Tibial nerve (tissue), 4 donors: ENCODE results near the gene TM2D3. TPM values are rescaled to one million over a fixed set of nuclear protein-coding genes. Genes with fewer than 3 reads are reported as not detected.
"Not testable (repeated sequence)": the region's sequence is repeated elsewhere in the genome, so short reads cannot be mapped to it uniquely, and the experiment has no call there.

Source experiments
- DNase-seq, 2 donors: peaks; one replicate each; pipeline ENCODE4 v3.0.0-alpha.2; 2019; ENCODE audit warnings: low spot score in 2 of 2
- H3K27ac ChIP-seq, 4 donors: fragments of 200-600 bp; sonication (generic) in 3 of 4; one replicate each; pipeline ENCODE4 v1.5.1; 2017 to 2019; ENCODE audit warnings: mild to moderate bottlenecking in 1 of 4
- H3K27me3 ChIP-seq, 2 donors: fragments of 200-600 bp; sonication (generic) in 1 of 2; one replicate each; pipeline versions ENCODE4 v1.5.1 to v1.6.0; 2017 to 2019
- H3K36me3 ChIP-seq, 3 donors: fragments of 200-600 bp; sonication (generic); one replicate each; pipeline ENCODE4 v1.5.1; 2018 to 2019
- H3K4me1 ChIP-seq, 4 donors: fragments of 200-600 bp; sonication (generic) in 3 of 4; one replicate each; pipeline ENCODE4 v1.5.1; 2017 to 2019
- H3K4me3 ChIP-seq, 4 donors: fragments of 200-600 bp; sonication (generic) in 3 of 4; one replicate each; pipeline ENCODE4 v1.5.1; 2017 to 2019; ENCODE audit warnings: mild to moderate bottlenecking in 1 of 4, moderate library complexity in 1 of 4
- H3K9me3 ChIP-seq, 4 donors: fragments of 200-600 bp; sonication (generic) in 3 of 4; one replicate each; pipeline ENCODE4 v1.5.1; 2017 to 2019
- EP300 ChIP-seq, 2 donors: sonication (generic); formaldehyde crosslinking; IDR thresholded peaks; one replicate each; pipeline ENCODE4 v1.6.1; 2017; ENCODE audit warnings: antibody characterized with exemption in 2 of 2, mild to moderate bottlenecking in 1 of 2
- POLR2A ChIP-seq, 2 donors: fragments of 450-650 bp; IDR thresholded peaks; one replicate each; pipeline ENCODE4 v1.6.1; 2017; ENCODE audit warnings: antibody characterized with exemption in 2 of 2, mild to moderate bottlenecking in 2 of 2, moderate library complexity in 2 of 2
- WGBS, 2 donors: methylation state at CpG; one replicate each; pipeline ENCODE4 v1.1.5; 2018; 5-methylcytosine and 5-hydroxymethylcytosine counted together
- total RNA-seq, 4 donors: library from RNA; depleted of rRNA; stranded (reverse); fragments of >200 nt; gene quantifications; one replicate each; pipeline ENCODE4 v1.1.0, GENCODE V29; 2016
- TF ChIP-seq, protein P1 (sequence below), 5 experiments: fragments of 200-600 bp in 3 of 5; fragments of 450-650 bp in 2 of 5; sonication (generic) in 3 of 5; IDR thresholded peaks; one replicate each; pipeline ENCODE4 v1.5.1; 2016 to 2019; ENCODE audit warnings: antibody characterized with exemption in 5 of 5, mild to moderate bottlenecking in 3 of 5, moderate library complexity in 2 of 5

The TM2D3 gene
- total RNA-seq, 4 donors from 2014 or later, result 33.5 to 54.0 (median 40.9) TPM

DNA sequence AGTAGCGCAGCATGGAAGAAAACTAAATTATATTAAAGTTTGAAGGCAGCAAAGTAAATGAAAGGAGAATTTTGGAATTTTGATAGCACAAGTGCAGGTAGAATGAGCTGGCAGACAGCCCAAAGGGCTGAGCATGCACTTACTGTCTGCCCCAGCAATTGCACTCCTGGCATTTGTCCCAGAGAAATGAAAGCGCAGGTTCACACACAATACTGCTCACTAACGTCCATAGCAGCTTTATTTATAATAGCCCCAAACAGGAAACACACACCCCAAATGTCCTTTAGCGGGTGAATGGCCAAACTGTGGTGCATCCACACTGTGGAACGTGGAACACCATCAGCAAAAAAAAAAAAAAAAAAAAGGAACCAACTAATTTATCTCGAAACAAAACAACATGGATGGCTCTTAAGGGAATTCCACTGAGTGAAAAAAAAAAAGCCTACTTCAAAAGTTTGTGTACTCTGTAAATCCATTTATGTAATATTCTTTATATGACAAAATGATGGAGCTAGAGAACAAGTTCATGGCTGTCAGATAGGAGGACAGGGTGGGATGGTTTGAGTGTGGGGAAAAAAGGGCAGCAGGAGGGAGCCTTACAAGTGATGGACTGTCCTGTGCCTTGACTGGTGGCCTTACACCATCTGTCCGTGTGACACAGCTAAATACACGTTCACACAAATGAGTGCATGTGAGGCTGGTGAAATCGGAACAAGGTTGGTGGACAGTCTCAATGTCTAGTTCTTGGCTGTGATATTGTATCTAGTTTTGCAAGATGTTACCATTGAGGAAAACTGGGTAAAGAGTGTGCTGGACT, 6.0 kb upstream of the TM2D3 start:
- peak in 1 of 2 donors; percentile 14 for DNase-seq
- WGBS, 2 donors, result 71 to 78% methylated on average over 9 of the region's 9 CpGs
- H3K36me3 ChIP-seq, result peaks cover 0 to 56% (median 0%) of the 10 kb centered on the region in 3 donors

GRCh38 chr15:101657171-101657570, 5.0 kb upstream of the TM2D3 start:
- no peaks in the 10 kb centered on the region for H3K27me3 ChIP-seq
- H3K4me3 ChIP-seq, result no peak overlapping the region
- H3K36me3 ChIP-seq, result peaks cover 0 to 52% (median 0%) of the 10 kb centered on the region in 3 donors
- 86 to 88% methylated on average over 10 of the region's 10 CpGs for WGBS, 2 donors
- H3K4me1 ChIP-seq, result peaks cover 0 to 13% (median 7%) of the 10 kb centered on the region in 4 donors
- TF ChIP-seq EP300 (IDR thresholded peaks at IDR 0.05) (no peak), POLR2A (IDR thresholded peaks at IDR 0.05) (no peak)
- TF ChIP-seq, protein P1, sequence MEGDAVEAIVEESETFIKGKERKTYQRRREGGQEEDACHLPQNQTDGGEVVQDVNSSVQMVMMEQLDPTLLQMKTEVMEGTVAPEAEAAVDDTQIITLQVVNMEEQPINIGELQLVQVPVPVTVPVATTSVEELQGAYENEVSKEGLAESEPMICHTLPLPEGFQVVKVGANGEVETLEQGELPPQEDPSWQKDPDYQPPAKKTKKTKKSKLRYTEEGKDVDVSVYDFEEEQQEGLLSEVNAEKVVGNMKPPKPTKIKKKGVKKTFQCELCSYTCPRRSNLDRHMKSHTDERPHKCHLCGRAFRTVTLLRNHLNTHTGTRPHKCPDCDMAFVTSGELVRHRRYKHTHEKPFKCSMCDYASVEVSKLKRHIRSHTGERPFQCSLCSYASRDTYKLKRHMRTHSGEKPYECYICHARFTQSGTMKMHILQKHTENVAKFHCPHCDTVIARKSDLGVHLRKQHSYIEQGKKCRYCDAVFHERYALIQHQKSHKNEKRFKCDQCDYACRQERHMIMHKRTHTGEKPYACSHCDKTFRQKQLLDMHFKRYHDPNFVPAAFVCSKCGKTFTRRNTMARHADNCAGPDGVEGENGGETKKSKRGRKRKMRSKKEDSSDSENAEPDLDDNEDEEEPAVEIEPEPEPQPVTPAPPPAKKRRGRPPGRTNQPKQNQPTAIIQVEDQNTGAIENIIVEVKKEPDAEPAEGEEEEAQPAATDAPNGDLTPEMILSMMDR (IDR thresholded peaks at IDR 0.05), result no peak
- no peak overlapping the region for H3K27ac ChIP-seq
- H3K9me3 ChIP-seq, result no peaks in the 10 kb centered on the region
- no peak for DNase-seq

More for the DNA sequence above, 6.0 kb upstream of the TM2D3 start:
- H3K4me3 ChIP-seq, result no peak overlapping the region
- H3K4me1 ChIP-seq, result peaks cover 0 to 9% (median 3%) of the 10 kb centered on the region in 4 donors
- H3K27me3 ChIP-seq, result no peaks in the 10 kb centered on the region
- no peaks in the 10 kb centered on the region for H3K9me3 ChIP-seq
- no peak overlapping the region for H3K27ac ChIP-seq
- no peak for TF ChIP-seq POLR2A (IDR thresholded peaks at IDR 0.05)
- TF ChIP-seq, protein P1 (IDR thresholded peaks at IDR 0.05), result no peak

DNA sequence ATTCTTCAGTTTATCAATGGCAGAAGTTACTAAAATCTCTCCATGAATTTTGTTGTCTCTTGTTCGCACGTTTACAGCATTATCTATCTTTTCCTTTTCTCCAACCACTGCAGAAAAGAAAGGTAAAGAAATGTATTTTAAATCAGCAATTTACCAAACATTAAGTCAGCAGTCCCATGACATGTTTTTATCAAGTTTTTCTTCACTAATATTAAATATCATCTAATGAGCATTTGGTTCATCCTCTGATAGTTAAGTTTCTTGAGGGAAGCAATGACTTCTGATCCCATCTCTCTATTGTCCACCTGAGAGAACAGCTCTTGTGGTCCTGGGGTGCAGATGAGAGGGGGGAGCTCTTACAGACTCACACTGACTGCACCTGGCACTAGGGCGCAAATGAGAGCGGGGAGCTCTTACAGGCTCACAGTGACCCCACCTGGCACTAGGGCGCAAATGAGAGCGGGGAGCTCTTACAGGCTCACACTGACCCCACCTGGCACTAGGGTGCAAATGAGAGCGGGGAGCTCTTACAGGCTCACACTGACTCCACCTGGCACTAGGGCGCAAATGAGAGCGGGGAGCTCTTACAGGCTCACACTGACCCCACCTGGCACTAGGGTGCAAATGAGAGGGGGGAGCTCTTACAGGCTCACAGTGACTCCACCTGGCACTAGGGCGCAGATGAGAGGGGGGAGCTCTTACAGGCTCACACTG, 2.6 kb upstream of the TM2D3 start:
- H3K4me3 ChIP-seq, H3K9me3 ChIP-seq, H3K27ac ChIP-seq, H3K27me3 ChIP-seq, DNase-seq: not testable (repeated sequence)
- H3K36me3 ChIP-seq, result peaks cover 0 to 33% (median 0%) of the 10 kb centered on the region in 3 donors
- 85 to 91% methylated on average over 10 of the region's 10 CpGs for WGBS, 2 donors
- H3K4me1 ChIP-seq, result peaks cover 0 to 30% (median 23%) of the 10 kb centered on the region in 4 donors

DNA sequence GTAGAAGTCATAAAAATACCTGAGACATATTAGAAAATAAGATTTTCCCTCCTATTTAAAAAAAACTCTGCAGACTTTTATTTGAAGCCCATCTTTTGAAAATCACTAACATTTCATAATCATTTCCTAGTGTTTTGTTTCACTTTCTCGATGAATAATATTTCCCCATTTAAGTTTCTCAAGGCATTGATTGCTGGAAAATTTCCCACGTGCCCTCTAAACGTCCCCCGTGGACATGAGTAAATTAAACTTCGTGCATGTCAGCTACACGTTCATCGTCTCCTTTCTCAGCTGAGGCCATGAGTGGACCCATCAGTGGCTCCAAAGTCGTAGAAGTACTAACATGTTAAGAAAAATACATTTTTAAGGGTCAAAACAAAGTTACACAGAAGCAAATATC, 2.0 kb upstream of the TM2D3 start:
- Histone ChIP-seq H3K4me3 (no peak overlapping the region), H3K36me3 (peaks cover 0 to 32% (median 0%) of the 10 kb centered on the region in 3 donors), H3K9me3 (no peaks in the 10 kb centered on the region), H3K27me3 (no peaks in the 10 kb centered on the region), H3K4me1 (peaks cover 0 to 36% (median 26%) of the 10 kb centered on the region in 4 donors), H3K27ac (no peak overlapping the region)
- 57 to 59% methylated on average over 8 of the region's 8 CpGs for WGBS, 2 donors
- TF ChIP-seq POLR2A (IDR thresholded peaks at IDR 0.05) (no peak), EP300 (IDR thresholded peaks at IDR 0.05) (no peak)
- TF ChIP-seq, protein P1 (IDR thresholded peaks at IDR 0.05), result no peak
- no peak for DNase-seq

- 38 to 40% methylated on average over 27 to 29 of the region's 42 CpGs for WGBS, 2 donors
- DNase-seq, result no peak
- peaks cover 0 to 46% (median 26%) of the 10 kb centered on the region in 4 donors for H3K4me1 ChIP-seq
- H3K9me3 ChIP-seq, result no peaks in the 10 kb centered on the region
- peaks cover 0 to 41% (median 0%) of the 10 kb centered on the region in 3 donors for H3K36me3 ChIP-seq
- H3K27me3 ChIP-seq, result no peaks in the 10 kb centered on the region
- peak overlapping the region; percentile 92 to 98 (median 96) for H3K27ac ChIP-seq
- H3K4me3 ChIP-seq, result peak overlapping the region; percentile 74 to 87 (median 79)
- TF ChIP-seq EP300 (IDR thresholded peaks at IDR 0.05) (no peak), POLR2A (IDR thresholded peaks at IDR 0.05) (no peak)
- TF ChIP-seq, protein P1 (IDR thresholded peaks at IDR 0.05), result no peak
Measured at GRCh38 chr15:101652786-101653430, 727 bp upstream of the TM2D3 start.
